ENCODE data around the gene UNC13B.

DNA sequence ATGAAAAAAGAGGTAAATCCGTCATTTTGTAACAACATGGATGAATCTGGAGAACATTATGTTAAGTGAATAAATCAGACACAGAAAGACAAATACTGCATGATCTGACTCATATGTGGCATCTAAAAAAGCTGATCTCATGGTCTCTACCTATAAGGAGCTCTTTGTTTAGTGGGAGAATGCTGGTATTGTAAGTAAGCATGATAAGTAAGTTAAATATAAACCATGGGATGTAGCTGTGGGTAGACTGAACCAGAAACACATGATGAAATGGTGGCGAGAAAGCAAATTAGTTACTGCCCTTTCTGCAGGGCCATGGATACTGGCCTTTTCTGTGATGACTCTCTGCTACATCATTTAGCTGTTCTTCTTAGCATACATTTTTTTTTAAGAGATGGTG, 261.7 kb downstream of the UNC13B start:
- TF ChIP-seq SIN3A (IDR thresholded peaks at IDR 0.05; ENCODE audit: borderline replicate concordance, insufficient read depth, low read length) (no peak), REST (IDR thresholded peaks at IDR 0.05; ENCODE audit: insufficient read depth in 1 of 2, low read depth in 2 of 2, low read length in 2 of 2) (no peak), POLR2AphosphoS5 (IDR thresholded peaks at IDR 0.05; ENCODE audit: low read depth, low read length) (no peak), TAF1 (IDR thresholded peaks at IDR 0.05; ENCODE audit: borderline replicate concordance, insufficient read depth, low read length) (no peak), FOXP2 (optimal IDR thresholded peaks at IDR 0.05; ENCODE audit: borderline replicate concordance, extremely low read depth, extremely low read length, insufficient read depth) (no peak)
